CD4-positive, alpha-beta T cell treated with Interleukin-1 beta for 1 hour (primary cell): ENCODE results near the gene PYGM.

Source experiments
- DNase-seq, 2 donors: peaks; one replicate each; pipeline ENCODE4 v3.0.0-alpha.2; 2020 to 2022

Gene PYGM

GRCh38 chr11:64759722-64760719 lies at the start of gene PYGM:
TSS of gene PYGM (minus strand) at chr11:64759974. CDS start at chr11:64759898, 76 bp downstream.
- DNase-seq = peak in 1 of 2 donors; percentile 32

GRCh38 chr11:64805481-64805880 lies 45.7 kb upstream of the PYGM start:
- no peak for DNase-seq

GRCh38 chr11:64804346-64805210 lies 44.8 kb upstream of the PYGM start:
- DNase-seq = no peak

GRCh38 chr11:64803846-64804345 lies 44.1 kb upstream of the PYGM start:
- DNase-seq = peak in 1 of 2 donors; percentile 21

- peak; percentile 89 to 91 for DNase-seq
Observed at GRCh38 chr11:64803158-64803845, 43.5 kb upstream of the PYGM start, which contains the start of gene MAP4K2. TSS of gene MAP4K2 (minus strand) at chr11:64803214. CDS start at chr11:64803149, 65 bp downstream.

GRCh38 chr11:64802370-64803157 lies 42.8 kb upstream of the PYGM start:
- DNase-seq = peak in 1 of 2 donors; percentile 44

- peak in 1 of 2 donors; percentile 9 for DNase-seq
Observed at GRCh38 chr11:64801561-64802369, 42.0 kb upstream of the PYGM start.

- DNase-seq = peak in 1 of 2 donors; percentile 11
Observed at GRCh38 chr11:64801158-64801464, 41.3 kb upstream of the PYGM start.

- no peak for DNase-seq
Observed at GRCh38 chr11:64800303-64801157, 40.8 kb upstream of the PYGM start.

- peak in 1 of 2 donors; percentile 20 for DNase-seq
Observed at GRCh38 chr11:64799623-64800302, 40.0 kb upstream of the PYGM start.

- no peak for DNase-seq
Observed at GRCh38 chr11:64799256-64799622, 39.5 kb upstream of the PYGM start.

- no peak for DNase-seq
Observed at GRCh38 chr11:64796757-64797541, 37.2 kb upstream of the PYGM start.

- DNase-seq = no peak
Observed at GRCh38 chr11:64796047-64796756, 36.4 kb upstream of the PYGM start.

GRCh38 chr11:64794526-64794925 lies 34.8 kb upstream of the PYGM start:
- DNase-seq = no peak

- no peak for DNase-seq
Observed at GRCh38 chr11:64793271-64794160, 33.7 kb upstream of the PYGM start.

GRCh38 chr11:64792482-64792881 lies 32.7 kb upstream of the PYGM start:
- no peak for DNase-seq
